Thoracic aorta (tissue), 2 donors: ENCODE data around the gene DNAJC1. TPM values are rescaled to one million over a fixed set of nuclear protein-coding genes. Genes with fewer than 3 reads are reported as not detected.

Experiments
- ATAC-seq: fragments of 150-250 bp; one replicate; pipeline ENCODE4 v1.8.0; 2017; ENCODE audit warnings: low read depth; ENCODE audit not compliant: insufficient number of reproducible peaks, low FRiP score
- DNase-seq: peaks from one replicate; pipeline ENCODE4 v3.0.0-alpha.2; 2020; ENCODE audit warnings: low spot score
- H3K27ac ChIP-seq, 2 donors: fragments of 200-600 bp; sonication (generic); 1 replicate in 1 of 2; 2 replicates in 1 of 2; pipeline ENCODE4 v1.5.1; 2016; ENCODE audit warnings: mild to moderate bottlenecking in 2 of 2, moderate library complexity in 2 of 2
- H3K27me3 ChIP-seq: fragments of 200-600 bp; sonication (generic); replicated peaks from 2 replicates; pipeline ENCODE4 v1.6.0; 2016; ENCODE audit warnings: mild to moderate bottlenecking; ENCODE audit not compliant: insufficient read depth
- H3K36me3 ChIP-seq: fragments of 200-600 bp; sonication (generic); one replicate; pipeline ENCODE4 v1.5.1; 2016
- H3K4me1 ChIP-seq, 2 donors: fragments of 200-600 bp; sonication (generic); 1 replicate in 1 of 2; 2 replicates in 1 of 2; pipeline versions ENCODE4 v1.5.1 to v1.6.0; 2016; ENCODE audit warnings: low read depth in 2 of 2, mild to moderate bottlenecking in 1 of 2; ENCODE audit not compliant: control insufficient read depth in 1 of 2
- H3K4me3 ChIP-seq: fragments of 200-600 bp; sonication (generic); 2 replicates; pipeline ENCODE4 v1.5.1; 2016; ENCODE audit warnings: mild to moderate bottlenecking
- H3K9me3 ChIP-seq: fragments of 200-600 bp; sonication (generic); 2 replicates; pipeline ENCODE4 v1.5.1; 2016
- CTCF ChIP-seq: fragments of 200-600 bp; sonication (generic); IDR thresholded peaks from one replicate; pipeline ENCODE4 v1.5.1; 2019; ENCODE audit warnings: antibody characterized with exemption
- total RNA-seq, 2 donors: library from RNA; depleted of rRNA; stranded (reverse); fragments of >200 nt; gene quantifications; one replicate each; pipeline versions ENCODE4 v1.1.0 to v1.2.3, GENCODE V29; 2016

Gene DNAJC1
- total RNA-seq, 2 donors from 2014 or later: 63.1 to 156 TPM

- Histone ChIP-seq H3K4me1 (peaks cover 5 to 10% of the 10 kb centered on the region in 2 donors), H3K36me3 (no peaks in the 10 kb centered on the region), H3K9me3 (no peaks in the 10 kb centered on the region), H3K27me3 (no peaks in the 10 kb centered on the region), H3K4me3 (no peak overlapping the region), H3K27ac (no peak overlapping the region)
- no peak for TF ChIP-seq CTCF
- ATAC-seq (no peak), DNase-seq (no peak)
Measured at GRCh38 chr10:21924511-21924910, 79.0 kb downstream of the DNAJC1 start.

- TF ChIP-seq CTCF: no peak
- Histone ChIP-seq H3K4me3 (no peak overlapping the region), H3K27ac (no peak overlapping the region), H3K27me3 (no peaks in the 10 kb centered on the region), H3K9me3 (no peaks in the 10 kb centered on the region), H3K4me1 (no peaks in the 10 kb centered on the region), H3K36me3 (no peaks in the 10 kb centered on the region)
- ATAC-seq: no peak
- DNase-seq: no peak
Measured at GRCh38 chr10:21920633-21921032, 82.9 kb downstream of the DNAJC1 start.

DNA sequence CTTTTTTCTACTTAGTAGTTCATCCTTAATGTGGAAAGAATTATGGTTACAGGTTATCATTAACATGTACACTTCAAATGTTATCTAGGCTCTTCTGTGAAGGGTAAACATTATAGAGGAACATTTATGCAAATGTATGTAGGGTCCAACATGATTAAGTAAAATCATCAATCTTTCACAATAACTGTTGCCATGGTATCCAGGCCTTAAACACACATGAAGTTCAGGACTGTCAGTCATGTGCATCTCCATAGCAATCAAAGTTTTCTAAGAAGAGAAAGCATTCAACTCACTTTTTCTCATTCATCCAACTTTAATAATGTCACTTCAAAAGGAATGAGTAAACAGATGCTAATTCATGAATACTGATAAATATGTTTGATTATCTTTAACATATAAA, 83.6 kb downstream of the DNAJC1 start:
- H3K36me3 ChIP-seq: no peaks in the 10 kb centered on the region
- H3K4me1 ChIP-seq: no peaks in the 10 kb centered on the region
- DNase-seq: no peak
- no peak for TF ChIP-seq CTCF
- H3K9me3 ChIP-seq: no peaks in the 10 kb centered on the region
- no peaks in the 10 kb centered on the region for H3K27me3 ChIP-seq
- no peak overlapping the region for H3K4me3 ChIP-seq
- H3K27ac ChIP-seq: no peak overlapping the region
- ATAC-seq: no peak

DNA sequence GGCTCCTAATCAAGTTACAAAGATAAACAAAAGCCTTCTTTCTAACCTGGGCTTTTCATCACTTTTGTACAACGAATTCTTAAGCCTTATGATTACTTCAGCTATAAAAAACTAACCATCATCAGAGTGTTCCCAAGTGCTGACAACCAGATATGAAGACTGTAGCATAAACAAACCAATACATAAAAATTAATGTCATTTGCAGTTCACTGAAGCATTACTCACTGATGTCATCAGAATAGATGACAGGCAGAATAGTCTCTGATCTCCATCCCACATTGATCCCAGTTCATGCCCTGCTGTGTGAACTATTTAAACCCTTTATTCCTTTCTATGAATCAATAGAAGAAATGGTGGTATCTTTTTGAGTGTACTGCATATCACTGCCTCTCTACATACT, 84.4 kb downstream of the DNAJC1 start:
- Histone ChIP-seq H3K27ac (no peak overlapping the region), H3K36me3 (no peaks in the 10 kb centered on the region), H3K27me3 (no peaks in the 10 kb centered on the region), H3K4me1 (no peaks in the 10 kb centered on the region), H3K9me3 (no peaks in the 10 kb centered on the region), H3K4me3 (no peak overlapping the region)
- no peak for DNase-seq
- TF ChIP-seq CTCF: no peak
- no peak for ATAC-seq

- H3K4me3 ChIP-seq: no peak overlapping the region
- DNase-seq (no peak), ATAC-seq (no peak)
- H3K36me3 ChIP-seq: no peaks in the 10 kb centered on the region
- no peaks in the 10 kb centered on the region for H3K4me1 ChIP-seq
- no peak overlapping the region for H3K27ac ChIP-seq
- TF ChIP-seq CTCF: no peak
- H3K9me3 ChIP-seq: no peaks in the 10 kb centered on the region
- no peaks in the 10 kb centered on the region for H3K27me3 ChIP-seq
Measured at GRCh38 chr10:21912625-21913024, 90.9 kb downstream of the DNAJC1 start.
